Heart right ventricle (tissue), 16 donors: ENCODE results near the gene NOMO2. TPM values are rescaled to one million over a fixed set of nuclear protein-coding genes. Genes with fewer than 3 reads are reported as not detected.
A peak's percentile ranks its signal among the peaks of the same experiment; 100 is the strongest.
"Not testable (repeated sequence)": the region's sequence is repeated elsewhere in the genome, so short reads cannot be mapped to it uniquely, and the experiment has no call there.

ENCODE experiments used
- ATAC-seq, 8 donors: fragments of 200-7000 bp; cut with Tn5 transposase; one replicate each; pipeline ENCODE4 v1.9.1; 2020; ENCODE audit warnings: mild to moderate bottlenecking in 8 of 8, moderate library complexity in 8 of 8, moderate number of reproducible peaks in 1 of 8
- DNase-seq, 2 donors: peaks; one replicate each; pipeline ENCODE4 v3.0.0-alpha.2; 2020
- H3K27ac ChIP-seq, 10 donors: fragments of 200-600 bp; sonication (generic) in 2 of 10; one replicate each; pipeline versions ENCODE4 v1.5.0 to v1.8.0; 2020 to 2022; ENCODE audit warnings: mild to moderate bottlenecking in 3 of 10
- H3K27me3 ChIP-seq, 7 donors: fragments of 200-600 bp; one replicate each; pipeline ENCODE4 v1.8.0; 2021 to 2022; ENCODE audit warnings: mild to moderate bottlenecking in 2 of 7
- H3K36me3 ChIP-seq, 9 donors: fragments of 200-600 bp; sonication (generic) in 1 of 9; one replicate each; pipeline versions ENCODE4 v1.5.0 to v1.8.0; 2020 to 2022; ENCODE audit warnings: mild to moderate bottlenecking in 2 of 9
- H3K4me1 ChIP-seq, 9 donors: fragments of 200-600 bp; sonication (generic) in 1 of 9; one replicate each; pipeline versions ENCODE4 v1.5.0 to v1.8.0; 2020 to 2022; ENCODE audit warnings: mild to moderate bottlenecking in 4 of 9
- H3K4me3 ChIP-seq, 10 donors: fragments of 200-600 bp; sonication (generic) in 2 of 10; one replicate each; pipeline versions ENCODE4 v1.5.0 to v1.8.0; 2020 to 2022; ENCODE audit warnings: mild to moderate bottlenecking in 7 of 10, moderate library complexity in 2 of 10
- H3K9me3 ChIP-seq, 11 donors: fragments of 200-600 bp in 10 of 11; sonication (generic) in 2 of 11; one replicate each; pipeline versions ENCODE4 v1.5.0 to v1.8.0; 2013 to 2022; ENCODE audit warnings: mild to moderate bottlenecking in 2 of 11, control low read depth in 1 of 11, moderate library complexity in 1 of 11
- WGBS, 2 donors: extraction: QIAGEN DNeasy Blood & Tissue Kit; methylation state at CpG; one replicate each; pipeline ENCODE4 v1.1.7; 2013; ENCODE audit warnings: inconsistent platforms in 1 of 2; 5-methylcytosine and 5-hydroxymethylcytosine counted together
- intact Hi-C, 10 donors: fragments of 100-400 bp; cut with DNase I; formaldehyde crosslinking; loops; one replicate each; pipeline versions ENCODE4 v1.11.1 to v1.14.2; 2022
- polyA plus RNA-seq, 2 donors: library from polyadenylated mRNA; stranded (reverse); fragments of 200-250 nt; gene quantifications; one replicate each; pipeline ENCODE4 v1.2.3, GENCODE V29; 2013
- total RNA-seq, 10 donors: library from RNA; stranded (reverse); fragmentation: NEBNext Ultra II Directional in 3 of 10; extraction: Animal tissue kit (Norgen Biotek cat#: 25700) in 3 of 10; gene quantifications; one replicate each; pipeline versions ENCODE4 v1.2.1 to v1.2.4, GENCODE V29; 2021 to 2023
- donor health status: Arrhythmogenic right ventricular cardiomyopathy.
- donor health status: ischemic (EF 13 %, LVEDD 7.1; RV severe dilation, severe dysfunction).
- donor health status: healthy with polysubstance abuse.
- donor health status: DM: no; HTN: yes; CAD: no.
- donor health status: DM: no; HTN: no; CAD: no.
- donor health status: ischemic (EF 25% LVEDD 6.9; RV normal size, moderate dysfunction).
- donor health status: ischemic (EF 25% LVEDD 5.7; RV mildly dilated, moderate dysfunction).
- donor health status: healthy.
- donor health status: DM: yes; HTN: yes; CAD: no.
- donor health status: Ischemic cardiomyopathy.
- donor health status: ischemic (EF 35%, LVEDD 5.7; RV mildly dilated, moderate dysfunction).
- donor health status: nonischemic (EF 11% LVEDD 7.7; RV severe dilation, severe dysfunction).
- donor health status: DM: yes; HTN: yes; CAD: no.
- donor health status: PGD.
- donor health status: ischemic (EF 29% LVEDD 5.4; RV normal size, mild dysfunction).
- donor health status: nonischemic (EF 23%, LVEDD 6.1; RV moderate dilation, normal function).

NOMO2 gene
- total and polyA plus RNA-seq, 12 donors, result 106 to 239 (median 175) TPM

DNA sequence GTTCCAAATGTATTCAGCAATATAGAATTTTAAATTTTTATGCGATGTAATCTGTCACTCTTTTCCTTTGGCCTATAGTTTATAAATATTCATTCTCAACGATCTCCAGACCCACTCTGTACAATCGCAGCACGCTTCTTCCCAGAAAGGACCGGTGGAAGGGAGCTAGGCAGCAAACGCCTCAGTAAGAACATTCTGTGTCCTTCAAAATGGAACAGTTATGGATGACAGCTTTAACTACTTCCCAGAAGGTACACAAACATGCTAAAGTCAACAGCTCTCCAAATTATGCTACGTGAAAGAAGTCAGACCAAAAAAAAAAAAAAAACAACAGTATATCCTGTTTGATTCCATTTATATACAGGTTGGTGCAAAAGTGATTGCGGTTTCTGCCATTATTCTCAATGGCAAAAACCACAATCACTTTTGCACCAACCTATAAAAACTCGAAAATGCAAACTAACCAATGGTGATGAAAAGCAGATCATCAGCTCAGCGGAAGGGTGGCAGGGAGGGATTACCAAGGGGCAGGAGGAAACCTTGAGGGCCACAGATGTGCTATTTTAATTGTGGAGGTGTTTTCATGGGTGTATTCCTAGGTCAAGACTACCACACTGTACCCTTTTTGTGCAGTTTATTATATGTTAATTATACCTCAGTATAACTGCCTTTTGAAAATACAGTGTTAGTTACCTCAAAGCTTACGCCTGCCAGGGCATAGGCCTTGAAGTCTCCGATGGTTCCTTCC is 43.2 kb downstream of the NOMO2 start:
- ATAC-seq, H3K4me3 ChIP-seq, intact Hi-C loops, H3K27me3 ChIP-seq, DNase-seq, H3K27ac ChIP-seq, H3K4me1 ChIP-seq, H3K36me3 ChIP-seq, H3K9me3 ChIP-seq: not testable (repeated sequence)
- WGBS, 2 donors, result no CpG with 5 or more reads among the region's 12 CpGs

DNA sequence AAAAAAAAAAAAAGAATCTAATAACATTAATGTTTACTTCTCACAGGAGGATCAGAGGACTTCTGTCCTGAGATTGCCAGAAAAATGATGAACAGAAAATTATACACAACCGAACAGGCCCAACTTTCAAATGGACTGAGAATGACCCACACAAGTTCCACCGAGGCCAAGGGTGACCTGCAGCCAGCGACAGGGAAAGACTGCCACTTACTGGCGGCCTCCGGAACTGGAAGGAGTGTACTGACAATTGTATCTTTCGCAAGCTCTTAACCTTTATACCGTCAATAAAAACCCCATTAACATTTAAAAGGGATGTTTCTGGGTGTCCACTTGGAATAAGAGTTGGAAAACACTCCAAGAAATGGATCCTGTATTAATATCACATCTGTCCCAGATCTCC is 63.5 kb downstream of the NOMO2 start:
- H3K36me3 ChIP-seq, intact Hi-C loops, H3K4me1 ChIP-seq, H3K9me3 ChIP-seq, DNase-seq, H3K27me3 ChIP-seq, H3K27ac ChIP-seq, H3K4me3 ChIP-seq: not testable (repeated sequence)
- peak in 7 of 8 donors; percentile 50 to 81 (median 74) for ATAC-seq
- no CpG with 5 or more reads among the region's 7 CpGs for WGBS, 2 donors

DNA sequence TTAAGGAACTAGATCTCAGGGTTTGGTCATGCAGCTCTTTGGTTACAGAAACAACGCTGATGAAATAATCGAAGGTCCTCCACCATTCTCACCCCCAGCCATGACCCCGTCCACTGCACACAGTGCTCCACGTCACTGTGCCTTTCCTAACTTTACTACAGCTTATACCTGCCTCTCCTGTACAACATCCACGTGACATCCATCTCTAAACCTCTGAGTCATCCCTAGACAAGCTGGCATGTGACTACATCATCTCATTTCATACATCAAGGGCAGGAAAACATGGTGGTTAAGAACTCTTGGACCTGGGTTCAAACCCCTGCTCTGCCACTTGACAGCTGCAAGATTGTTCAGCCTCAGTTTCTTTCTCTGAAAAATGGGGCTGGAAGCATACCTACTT is 64.9 kb downstream of the NOMO2 start:
- ATAC-seq, H3K4me3 ChIP-seq, H3K36me3 ChIP-seq, intact Hi-C loops, H3K27ac ChIP-seq, H3K4me1 ChIP-seq, H3K27me3 ChIP-seq, H3K9me3 ChIP-seq, DNase-seq: not testable (repeated sequence)
- WGBS, 2 donors, result no CpG with 5 or more reads among the region's 5 CpGs

DNA sequence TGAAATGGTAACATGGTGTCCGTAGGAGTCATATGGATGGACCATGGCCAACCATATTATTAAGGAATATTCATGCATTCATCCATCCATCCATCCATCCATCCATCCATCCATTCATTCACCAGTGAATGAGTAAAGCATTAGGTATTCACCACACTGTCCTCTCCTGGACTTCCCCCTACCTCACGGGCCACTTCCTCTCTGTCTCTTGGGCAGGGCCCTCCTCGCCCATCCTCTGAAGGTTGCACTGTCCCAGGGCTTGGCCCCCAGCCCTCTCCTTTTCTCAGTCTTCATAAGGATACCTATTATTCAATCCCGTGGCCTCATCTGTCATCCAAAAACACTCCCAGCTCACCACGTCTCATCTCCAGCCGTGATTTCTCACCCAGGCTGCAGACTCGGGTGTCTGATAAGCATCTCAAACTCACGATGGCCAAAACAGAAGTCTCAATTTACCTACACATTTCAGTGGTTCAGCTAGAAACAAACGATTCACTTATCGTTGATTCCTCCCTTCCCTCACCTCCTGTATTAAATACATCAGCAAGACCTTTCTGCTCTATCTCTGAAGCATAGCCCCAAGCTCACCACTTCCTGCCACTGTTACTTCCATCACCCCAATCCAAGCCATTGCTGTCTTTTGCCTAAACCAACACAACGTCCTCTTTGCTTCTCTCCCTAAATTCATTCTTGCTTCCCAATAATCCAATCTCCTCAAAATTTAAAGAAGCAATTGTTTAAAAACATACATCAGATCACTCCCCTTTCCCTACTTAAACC is 69.6 kb downstream of the NOMO2 start:
- H3K36me3 ChIP-seq, ATAC-seq, H3K9me3 ChIP-seq, H3K27ac ChIP-seq, DNase-seq, H3K4me3 ChIP-seq, intact Hi-C loops, H3K27me3 ChIP-seq, H3K4me1 ChIP-seq: not testable (repeated sequence)
- no CpG with 5 or more reads among the region's 11 CpGs for WGBS, 2 donors

DNA sequence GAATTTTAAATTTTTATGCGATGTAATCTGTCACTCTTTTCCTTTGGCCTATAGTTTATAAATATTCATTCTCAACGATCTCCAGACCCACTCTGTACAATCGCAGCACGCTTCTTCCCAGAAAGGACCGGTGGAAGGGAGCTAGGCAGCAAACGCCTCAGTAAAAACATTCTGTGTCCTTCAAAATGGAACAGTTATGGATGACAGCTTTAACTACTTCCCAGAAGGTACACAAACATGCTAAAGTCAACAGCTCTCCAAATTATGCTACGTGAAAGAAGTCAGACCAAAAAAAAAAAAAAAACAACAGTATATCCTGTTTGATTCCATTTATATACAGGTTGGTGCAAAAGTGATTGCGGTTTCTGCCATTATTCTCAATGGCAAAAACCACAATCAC is 125.9 kb downstream of the NOMO2 start:
- H3K27me3 ChIP-seq, H3K36me3 ChIP-seq, H3K4me1 ChIP-seq, ATAC-seq, H3K9me3 ChIP-seq, H3K27ac ChIP-seq, intact Hi-C loops, H3K4me3 ChIP-seq, DNase-seq: not testable (repeated sequence)
- WGBS, 2 donors, result 80 to 94% methylated on average over 1 to 4 of the region's 8 CpGs

DNA sequence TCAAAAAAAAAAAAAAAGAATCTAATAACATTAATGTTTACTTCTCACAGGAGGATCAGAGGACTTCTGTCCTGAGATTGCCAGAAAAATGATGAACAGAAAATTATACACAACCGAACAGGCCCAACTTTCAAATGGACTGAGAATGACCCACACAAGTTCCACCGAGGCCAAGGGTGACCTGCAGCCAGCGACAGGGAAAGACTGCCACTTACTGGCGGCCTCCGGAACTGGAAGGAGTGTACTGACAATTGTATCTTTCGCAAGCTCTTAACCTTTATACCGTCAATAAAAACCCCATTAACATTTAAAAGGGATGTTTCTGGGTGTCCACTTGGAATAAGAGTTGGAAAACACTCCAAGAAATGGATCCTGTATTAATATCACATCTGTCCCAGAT is 146.1 kb downstream of the NOMO2 start:
- H3K4me3 ChIP-seq, H3K4me1 ChIP-seq, DNase-seq, H3K27me3 ChIP-seq, intact Hi-C loops, H3K27ac ChIP-seq, H3K36me3 ChIP-seq, H3K9me3 ChIP-seq: not testable (repeated sequence)
- no CpG with 5 or more reads among the region's 7 CpGs for WGBS, 2 donors
- peak in 7 of 8 donors; percentile 62 to 85 (median 69) for ATAC-seq

DNA sequence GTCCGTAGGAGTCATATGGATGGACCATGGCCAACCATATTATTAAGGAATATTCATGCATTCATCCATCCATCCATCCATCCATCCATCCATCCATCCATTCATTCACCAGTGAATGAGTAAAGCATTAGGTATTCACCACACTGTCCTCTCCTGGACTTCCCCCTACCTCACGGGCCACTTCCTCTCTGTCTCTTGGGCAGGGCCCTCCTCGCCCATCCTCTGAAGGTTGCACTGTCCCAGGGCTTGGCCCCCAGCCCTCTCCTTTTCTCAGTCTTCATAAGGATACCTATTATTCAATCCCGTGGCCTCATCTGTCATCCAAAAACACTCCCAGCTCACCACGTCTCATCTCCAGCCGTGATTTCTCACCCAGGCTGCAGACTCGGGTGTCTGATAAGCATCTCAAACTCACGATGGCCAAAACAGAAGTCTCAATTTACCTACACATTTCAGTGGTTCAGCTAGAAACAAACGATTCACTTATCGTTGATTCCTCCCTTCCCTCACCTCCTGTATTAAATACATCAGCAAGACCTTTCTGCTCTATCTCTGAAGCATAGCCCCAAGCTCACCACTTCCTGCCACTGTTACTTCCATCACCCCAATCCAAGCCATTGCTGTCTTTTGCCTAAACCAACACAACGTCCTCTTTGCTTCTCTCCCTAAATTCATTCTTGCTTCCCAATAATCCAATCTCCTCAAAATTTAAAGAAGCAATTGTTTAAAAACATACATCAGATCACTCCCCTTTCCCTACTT is 152.2 kb downstream of the NOMO2 start:
- H3K9me3 ChIP-seq, H3K27me3 ChIP-seq, H3K27ac ChIP-seq, H3K36me3 ChIP-seq, H3K4me3 ChIP-seq, ATAC-seq, DNase-seq, H3K4me1 ChIP-seq, intact Hi-C loops: not testable (repeated sequence)
- whole genome bisulfite sequencing, 2 donors, result no CpG with 5 or more reads among the region's 11 CpGs

DNA sequence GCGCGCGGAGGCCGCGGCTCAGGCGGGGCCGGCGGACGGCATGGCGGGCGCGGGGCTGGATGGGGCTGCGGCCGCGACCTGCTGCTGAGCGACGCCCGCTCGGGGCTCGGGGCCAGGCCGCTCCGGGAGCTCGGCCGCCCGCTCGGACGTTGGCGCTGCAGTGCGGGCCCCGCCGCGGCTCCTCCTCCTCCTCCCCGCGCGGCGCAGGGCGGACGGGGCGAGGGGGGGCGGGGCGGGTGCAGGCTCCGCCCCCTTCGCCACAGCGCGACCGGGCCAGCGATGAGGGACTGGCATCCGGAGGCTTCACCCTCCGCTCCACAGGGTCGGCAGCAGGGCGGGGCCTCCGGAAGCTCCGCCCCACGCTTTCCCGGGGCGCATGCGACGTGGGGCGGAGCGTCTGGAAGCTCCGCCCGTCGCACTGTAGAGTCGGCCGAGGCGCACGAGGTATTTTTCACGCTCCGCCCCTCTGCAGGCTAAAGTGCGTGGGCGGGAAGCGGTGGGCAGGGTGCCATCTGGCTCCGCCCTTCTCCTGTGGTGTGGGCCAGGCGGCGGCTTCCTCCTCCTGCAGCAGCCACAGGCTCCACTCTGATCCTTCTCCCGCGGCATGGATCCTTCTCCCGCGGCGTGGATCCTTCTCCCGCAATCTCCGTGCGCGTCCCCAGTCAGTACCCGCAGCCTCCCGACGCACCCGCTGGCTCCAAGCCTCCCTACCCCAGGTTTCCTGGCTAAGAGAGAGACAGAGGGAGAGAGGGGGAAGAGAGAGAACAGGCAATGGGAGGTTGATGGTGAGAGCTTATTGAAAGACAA is 159.8 kb downstream of the NOMO2 start:
- H3K4me3 ChIP-seq, H3K9me3 ChIP-seq, DNase-seq, H3K4me1 ChIP-seq, H3K27me3 ChIP-seq, H3K36me3 ChIP-seq, H3K27ac ChIP-seq, intact Hi-C loops: not testable (repeated sequence)
- no CpG with 5 or more reads among the region's 88 CpGs for WGBS, 2 donors
- ATAC-seq, result peak; percentile 89 to 96 (median 94)

DNA sequence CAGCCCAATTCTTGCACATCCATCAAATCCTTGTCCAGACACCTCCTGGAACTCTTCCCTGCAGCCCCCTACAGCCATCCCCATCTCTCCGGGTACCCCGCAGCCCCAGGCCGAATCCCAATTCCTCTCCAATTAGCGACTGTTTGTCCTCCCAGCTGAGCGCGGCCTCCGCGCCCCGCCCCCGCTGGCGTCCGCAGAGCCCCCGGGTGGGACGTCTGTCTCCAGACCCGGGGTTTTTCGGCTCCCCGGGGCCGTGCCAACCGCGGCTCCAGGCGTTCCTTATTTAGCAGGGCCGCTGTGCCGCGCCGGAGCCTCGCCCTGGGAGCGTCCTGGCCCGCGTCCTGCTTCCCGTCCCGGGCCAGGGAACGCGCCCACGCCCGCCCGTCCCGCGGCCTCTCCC is 160.7 kb downstream of the NOMO2 start:
- H3K27me3 ChIP-seq, H3K36me3 ChIP-seq, H3K4me1 ChIP-seq, H3K9me3 ChIP-seq, ATAC-seq, intact Hi-C loops: not testable (repeated sequence)
- Histone ChIP-seq H3K27ac (peak overlapping the region in 3 of 10 donors; percentile 46 to 62 (median 60)), H3K4me3 (peak overlapping the region; percentile 25 to 54 (median 51))
- peak in 1 of 2 donors; percentile 43 for DNase-seq
- 0 to 1% methylated on average over 17 to 18 of the region's 38 CpGs for WGBS, 2 donors

DNA sequence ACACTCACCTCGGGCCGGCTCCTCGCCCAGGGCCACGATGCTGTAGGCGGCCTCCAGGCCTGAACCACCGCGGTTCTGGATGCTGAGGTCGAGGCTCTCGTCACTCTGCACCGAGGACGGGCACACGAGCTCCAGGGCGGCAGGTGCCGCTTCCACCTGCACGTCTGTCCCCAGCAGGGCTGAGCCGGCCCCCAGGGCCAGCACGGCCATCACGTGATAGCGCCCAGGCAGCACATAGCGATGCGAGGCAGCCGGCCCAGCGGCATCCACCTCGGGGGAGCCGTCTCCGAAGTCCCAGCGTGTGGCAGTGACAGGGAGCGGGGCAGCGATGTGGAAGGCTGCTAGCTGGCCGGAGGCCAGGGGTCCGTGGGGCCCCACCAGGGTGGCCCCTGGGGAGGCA is 167.5 kb downstream of the NOMO2 start:
- H3K27ac ChIP-seq, DNase-seq, H3K9me3 ChIP-seq, ATAC-seq, intact Hi-C loops, H3K27me3 ChIP-seq, H3K4me3 ChIP-seq, H3K4me1 ChIP-seq, H3K36me3 ChIP-seq: not testable (repeated sequence)
- 60% methylated on average over 12 of the region's 31 CpGs; no CpG with 5 or more reads in 1 of the 2 donors for WGBS, 2 donors
